HepG2 (cell line): Measurements from ENCODE around the gene SGSM1. TPM values are rescaled to one million over a fixed set of nuclear protein-coding genes. Genes with fewer than 3 reads are reported as not detected.

Experiments used
- ADNP ChIP-seq: sonication (generic); formaldehyde crosslinking; IDR thresholded peaks from 2 replicates; pipeline ENCODE4 v1.4.0; 2020; ENCODE audit warnings: missing genetic modification reagents
- ARID5B ChIP-seq: IDR thresholded peaks from 2 replicates; pipeline ENCODE4 v1.4.0; 2020; ENCODE audit warnings: mild to moderate bottlenecking, missing genetic modification reagents
- CBX5 ChIP-seq: sonication (generic); formaldehyde crosslinking; IDR thresholded peaks from 2 replicates; pipeline ENCODE4 v1.4.0; 2020; ENCODE audit warnings: missing genetic modification reagents, borderline replicate concordance
- DZIP1 ChIP-seq: sonication (generic); formaldehyde crosslinking; IDR thresholded peaks from 2 replicates; pipeline ENCODE4 v1.5.0; 2020; ENCODE audit warnings: mild to moderate bottlenecking, missing genetic modification reagents
- ELF3 ChIP-seq: IDR thresholded peaks from 2 replicates; pipeline ENCODE4 v1.6.1; 2016; ENCODE audit warnings: missing genetic modification reagents, missing compliant biosample characterization
- ISX ChIP-seq: sonication (generic); formaldehyde crosslinking; conservative IDR thresholded peaks from 2 replicates; pipeline ENCODE4 v1.5.0; 2020; ENCODE audit warnings: missing genetic modification reagents
- MIER3 ChIP-seq: IDR thresholded peaks from 2 replicates; pipeline ENCODE4 v1.6.1; 2016; ENCODE audit warnings: missing compliant biosample characterization, borderline replicate concordance
- PHF8 ChIP-seq: sonication (generic); formaldehyde crosslinking; IDR thresholded peaks from 2 replicates; pipeline ENCODE4 v1.5.0; 2020; ENCODE audit warnings: missing genetic modification reagents
- POLR2G ChIP-seq: fragments of 200-400 bp; formaldehyde crosslinking; IDR thresholded peaks from 2 replicates; pipeline ENCODE4 v1.6.1; 2018; ENCODE audit warnings: mild to moderate bottlenecking, low read depth, low read length, moderate library complexity
- SMAD1 ChIP-seq: sonication (generic); formaldehyde crosslinking; IDR thresholded peaks from 2 replicates; pipeline ENCODE4 v1.4.0; 2020; ENCODE audit warnings: missing genetic modification reagents, low read depth, mild to moderate bottlenecking, borderline replicate concordance
- TP53 ChIP-seq: sonication (generic); formaldehyde crosslinking; conservative IDR thresholded peaks from 2 replicates; pipeline ENCODE4 v1.4.0; 2020; ENCODE audit warnings: missing genetic modification reagents
- ZNF326 ChIP-seq: sonication (generic); formaldehyde crosslinking; IDR thresholded peaks from 2 replicates; pipeline ENCODE4 v1.4.0; 2020; ENCODE audit warnings: missing genetic modification reagents, borderline replicate concordance
- ZNF557 ChIP-seq: sonication (generic); formaldehyde crosslinking; IDR thresholded peaks from 2 replicates; pipeline ENCODE4 v1.4.0; 2020; ENCODE audit warnings: missing genetic modification reagents
- ZNF567 ChIP-seq: sonication (generic); formaldehyde crosslinking; IDR thresholded peaks from 2 replicates; pipeline ENCODE4 v1.8.1; 2023; ENCODE audit warnings: mild to moderate bottlenecking, missing genetic modification reagents, borderline replicate concordance
- ZNF749 ChIP-seq: sonication (generic); formaldehyde crosslinking; IDR thresholded peaks from 2 replicates; pipeline ENCODE4 v1.8.0; 2022; ENCODE audit warnings: mild to moderate bottlenecking, missing genetic modification reagents, moderate library complexity, borderline replicate concordance
- ZNF788 ChIP-seq: sonication (generic); formaldehyde crosslinking; IDR thresholded peaks from 2 replicates; pipeline ENCODE4 v1.5.0; 2020; ENCODE audit warnings: mild to moderate bottlenecking, missing genetic modification reagents, borderline replicate concordance
- ZNF839 ChIP-seq: sonication (generic); formaldehyde crosslinking; IDR thresholded peaks from 2 replicates; pipeline ENCODE4 v1.4.0; 2020; ENCODE audit warnings: missing genetic modification reagents, mild to moderate bottlenecking, borderline replicate concordance
- polyA plus RNA-seq, 8 experiments: library from polyadenylated mRNA; depleted of rRNA in 3 of 8; stranded (reverse) in 7 of 8; unstranded in 1 of 8; fragments of >200 nt; fragmentation: Illumina TruSeq in 4 of 8; extraction: Trizol in 4 of 8; gene quantifications; 2 replicates each; pipeline versions ENCODE4 v1.2.1 to v1.2.3, GENCODE V29; 2011 to 2016; ENCODE audit warnings: low read depth in 4 of 8, missing spikeins in 1 of 8, mixed read lengths in 1 of 8; ENCODE audit not compliant: insufficient read depth in 1 of 8
- total RNA-seq, 5 experiments: library from RNA; depleted of rRNA; stranded (reverse); fragments of >200 nt; fragmentation: Illumina TruSeq; extraction: Trizol; gene quantifications; 2 replicates each; pipeline ENCODE4 v1.2.3, GENCODE V29; 2016; ENCODE audit warnings: low read depth in 1 of 5
- TF ChIP-seq, protein P1 (sequence below): sonication (generic); formaldehyde crosslinking; IDR thresholded peaks from 2 replicates; pipeline ENCODE4 v1.4.0; 2020; ENCODE audit warnings: missing genetic modification reagents
- TF ChIP-seq, protein P2 (sequence below): sonication (generic); formaldehyde crosslinking; IDR thresholded peaks from 2 replicates; pipeline ENCODE4 v1.5.0; 2020; ENCODE audit warnings: missing genetic modification reagents

The SGSM1 gene
- total and polyA plus RNA-seq, 2 of the 13 experiments (the other 11 are each of a cell fraction or from before 2014, with no cell fraction given) = 0.07 TPM; not detected in 1

DNA sequence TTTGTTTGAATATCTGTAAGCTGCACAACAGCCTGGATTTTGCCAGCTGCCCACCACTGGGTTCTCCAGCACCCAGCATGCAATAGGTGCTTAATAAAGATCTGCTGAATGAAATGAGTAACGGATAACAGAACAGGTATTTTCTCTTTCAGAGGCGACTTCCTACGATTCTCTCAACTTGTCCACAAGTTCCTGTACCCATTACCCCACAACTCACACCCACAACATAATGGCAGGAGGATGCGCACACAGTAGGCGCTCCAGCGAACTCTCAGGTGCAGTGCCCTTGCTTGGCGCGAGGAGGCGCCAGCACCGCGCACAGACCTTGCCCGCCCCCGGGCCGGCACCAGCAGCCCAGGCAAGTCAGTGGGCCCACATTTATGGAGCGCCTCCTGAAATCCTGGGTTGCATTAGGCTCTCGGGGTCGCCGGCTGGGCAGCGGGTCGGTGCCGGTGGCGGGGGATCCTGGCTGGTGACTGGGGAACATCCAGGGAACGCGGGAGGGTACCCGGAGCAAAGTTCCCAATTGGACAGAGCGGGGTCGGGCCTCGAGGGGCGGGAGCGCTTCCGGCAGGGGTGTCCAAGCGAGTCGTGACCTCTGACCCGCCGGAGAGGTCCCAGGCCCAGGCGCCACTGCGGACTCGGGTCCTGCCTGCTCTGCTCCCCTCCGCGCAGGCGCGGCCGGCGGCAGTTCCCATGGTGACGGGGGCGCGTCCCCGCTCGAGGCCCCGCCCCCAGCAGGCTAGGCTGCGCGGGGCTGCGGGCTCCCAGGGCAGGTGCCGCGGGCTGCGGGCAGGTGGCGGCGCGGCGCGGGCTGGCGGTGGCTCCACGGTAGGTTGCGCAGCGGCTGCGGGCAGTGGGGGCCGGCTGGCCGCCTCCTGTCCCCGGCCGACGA lies 146.2 kb downstream of the SGSM1 start, which contains the start of gene KIAA1671 (continued):
- TF ChIP-seq ARID5B (CRISPR knock-in tag) (peak; percentile 49), ELF3 (CRISPR knock-in tag) (peak; percentile 25; the same call in 1 of the 2 replicates), ZNF557 (CRISPR knock-in tag) (no peak), SMAD1 (CRISPR knock-in tag) (no peak), ZNF788 (CRISPR knock-in tag) (peak; percentile 8; the same call in 1 of the 2 replicates), ZNF749 (peak; percentile 39), DZIP1 (CRISPR knock-in tag) (no peak), CBX5 (CRISPR knock-in tag) (no peak), PHF8 (CRISPR knock-in tag) (peak; percentile 61; the same call in 1 of the 2 replicates), POLR2G (peak; percentile 72), ZNF326 (CRISPR knock-in tag) (no peak), MIER3 (CRISPR knock-in tag) (peak; percentile 25; the same call in 1 of the 2 replicates), ADNP (CRISPR knock-in tag) (peak; percentile 86; the same call in 1 of the 2 replicates), ZNF567 (CRISPR knock-in tag) (no peak), ISX (CRISPR knock-in tag) (no peak), ZNF839 (CRISPR knock-in tag) (no peak), TP53 (no peak)
- TF ChIP-seq, protein P1, sequence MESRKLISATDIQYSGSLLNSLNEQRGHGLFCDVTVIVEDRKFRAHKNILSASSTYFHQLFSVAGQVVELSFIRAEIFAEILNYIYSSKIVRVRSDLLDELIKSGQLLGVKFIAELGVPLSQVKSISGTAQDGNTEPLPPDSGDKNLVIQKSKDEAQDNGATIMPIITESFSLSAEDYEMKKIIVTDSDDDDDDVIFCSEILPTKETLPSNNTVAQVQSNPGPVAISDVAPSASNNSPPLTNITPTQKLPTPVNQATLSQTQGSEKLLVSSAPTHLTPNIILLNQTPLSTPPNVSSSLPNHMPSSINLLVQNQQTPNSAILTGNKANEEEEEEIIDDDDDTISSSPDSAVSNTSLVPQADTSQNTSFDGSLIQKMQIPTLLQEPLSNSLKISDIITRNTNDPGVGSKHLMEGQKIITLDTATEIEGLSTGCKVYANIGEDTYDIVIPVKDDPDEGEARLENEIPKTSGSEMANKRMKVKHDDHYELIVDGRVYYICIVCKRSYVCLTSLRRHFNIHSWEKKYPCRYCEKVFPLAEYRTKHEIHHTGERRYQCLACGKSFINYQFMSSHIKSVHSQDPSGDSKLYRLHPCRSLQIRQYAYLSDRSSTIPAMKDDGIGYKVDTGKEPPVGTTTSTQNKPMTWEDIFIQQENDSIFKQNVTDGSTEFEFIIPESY (CRISPR knock-in tag) = peak; percentile 98
- TF ChIP-seq, protein P2, sequence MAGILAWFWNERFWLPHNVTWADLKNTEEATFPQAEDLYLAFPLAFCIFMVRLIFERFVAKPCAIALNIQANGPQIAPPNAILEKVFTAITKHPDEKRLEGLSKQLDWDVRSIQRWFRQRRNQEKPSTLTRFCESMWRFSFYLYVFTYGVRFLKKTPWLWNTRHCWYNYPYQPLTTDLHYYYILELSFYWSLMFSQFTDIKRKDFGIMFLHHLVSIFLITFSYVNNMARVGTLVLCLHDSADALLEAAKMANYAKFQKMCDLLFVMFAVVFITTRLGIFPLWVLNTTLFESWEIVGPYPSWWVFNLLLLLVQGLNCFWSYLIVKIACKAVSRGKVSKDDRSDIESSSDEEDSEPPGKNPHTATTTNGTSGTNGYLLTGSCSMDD (CRISPR knock-in tag) = no peak
